ENCODE measurements around the gene SEMA3F. TPM values are rescaled to one million over a fixed set of nuclear protein-coding genes. Genes with fewer than 3 reads are reported as not detected.

The SEMA3F gene
- total RNA-seq, 2 experiments from 2014 or later: 0.15 TPM; not detected in 1

- peaks cover 8% of the 10 kb centered on the region for H3K27me3 Mint-ChIP-seq
- peak; percentile 53 for DNase-seq
- H3K27ac Mint-ChIP-seq: no peak overlapping the region
- H3K4me1 Mint-ChIP-seq: peaks cover 4% of the 10 kb centered on the region
- POLR2A ChIA-PET: interaction anchor here (1.2 kb wide), 1 partner anchor 63 kb away, joined by 3 read pairs; no protein-coding TSS in a partner anchor
- no peaks in the 10 kb centered on the region for H3K36me3 Mint-ChIP-seq (ENCODE audit: low read depth)
- CTCF ChIA-PET: interaction anchor here (1.0 to 3.7 kb wide), 3 partner anchors 21 to 57 kb away, joined by 3 to 34 read pairs (median 3); no protein-coding TSS in a partner anchor
- no peaks in the 10 kb centered on the region for H3K9me3 Mint-ChIP-seq
- H3K4me3 Mint-ChIP-seq: no peak overlapping the region
Measured at GRCh38 chr3:50189274-50189673, 34.1 kb downstream of the SEMA3F start.

- H3K27ac Mint-ChIP-seq: no peak overlapping the region
- no peaks in the 10 kb centered on the region for H3K9me3 Mint-ChIP-seq
- CTCF ChIA-PET: interaction anchor here (0.6 to 3.7 kb wide), 6 partner anchors 20 to 163 kb away, joined by 3 to 34 read pairs (median 4); no protein-coding TSS in a partner anchor
- no peak overlapping the region for H3K4me3 Mint-ChIP-seq
- DNase-seq: no peak
- no peaks in the 10 kb centered on the region for H3K36me3 Mint-ChIP-seq (ENCODE audit: low read depth)
- POLR2A ChIA-PET: interaction anchor here (1.2 kb wide), 1 partner anchor 64 kb away, joined by 3 read pairs; no protein-coding TSS in a partner anchor
- H3K27me3 Mint-ChIP-seq: peaks cover 16% of the 10 kb centered on the region
- H3K4me1 Mint-ChIP-seq: peaks cover 11% of the 10 kb centered on the region
Measured at GRCh38 chr3:50189989-50190388, 34.9 kb downstream of the SEMA3F start.

GRCh38 chr3:50190936-50191660 lies 36.0 kb downstream of the SEMA3F start, which contains the start of gene GNAT1:
Gene GNAT1 (plus strand): TSS chr3:50191610. CDS start chr3:50191726, 116 bp downstream.
- peaks cover 12% of the 10 kb centered on the region for H3K4me1 Mint-ChIP-seq
- H3K9me3 Mint-ChIP-seq: no peaks in the 10 kb centered on the region
- DNase-seq: no peak
- CTCF ChIA-PET: interaction anchor here (0.6 to 3.7 kb wide), 7 partner anchors 13 to 162 kb away, joined by 3 to 34 read pairs (median 5); no protein-coding TSS in a partner anchor
- H3K4me3 Mint-ChIP-seq: no peak within 1 kb of the TSS
- peaks cover 19% of the 10 kb centered on the region for H3K27me3 Mint-ChIP-seq
- POLR2A ChIA-PET: no interaction called here
- no peaks in the 10 kb centered on the region for H3K36me3 Mint-ChIP-seq (ENCODE audit: low read depth)
- no peak within 1 kb of the TSS for H3K27ac Mint-ChIP-seq

- peaks cover 12% of the 10 kb centered on the region for H3K4me1 Mint-ChIP-seq
- H3K27ac Mint-ChIP-seq: no peak overlapping the region
- ChIA-PET CTCF (interaction anchor here (0.7 to 5.1 kb wide), 12 partner anchors 12 to 108 kb away, joined by 3 to 56 read pairs (median 3); partner anchors contain the start of gene LSMEM2), POLR2A (interaction anchor here (4.8 kb wide), 1 partner anchor 35 kb away, joined by 42 read pairs; no protein-coding TSS in a partner anchor)
- no peaks in the 10 kb centered on the region for H3K36me3 Mint-ChIP-seq (ENCODE audit: low read depth)
- H3K9me3 Mint-ChIP-seq: no peaks in the 10 kb centered on the region
- H3K27me3 Mint-ChIP-seq: peaks cover 25% of the 10 kb centered on the region
- DNase-seq: no peak
- H3K4me3 Mint-ChIP-seq: no peak overlapping the region
Measured at GRCh38 chr3:50192124-50192523, 37.0 kb downstream of the SEMA3F start.

- DNase-seq: peak; percentile 85
- no peaks in the 10 kb centered on the region for H3K9me3 Mint-ChIP-seq
- no peak overlapping the region for H3K27ac Mint-ChIP-seq
- H3K36me3 Mint-ChIP-seq (ENCODE audit: low read depth): no peaks in the 10 kb centered on the region
- H3K4me3 Mint-ChIP-seq: no peak overlapping the region
- H3K27me3 Mint-ChIP-seq: peaks cover 25% of the 10 kb centered on the region
- H3K4me1 Mint-ChIP-seq: peaks cover 12% of the 10 kb centered on the region
- ChIA-PET CTCF (interaction anchor here (0.7 to 5.1 kb wide), 11 partner anchors 14 to 107 kb away, joined by 3 to 56 read pairs (median 3); partner anchors contain the start of gene LSMEM2), POLR2A (interaction anchor here (4.8 kb wide), 1 partner anchor 35 kb away, joined by 42 read pairs; no protein-coding TSS in a partner anchor)
Measured at GRCh38 chr3:50192689-50193141, 37.6 kb downstream of the SEMA3F start.

- Mint-ChIP-seq H3K27ac (no peak overlapping the region), H3K9me3 (no peaks in the 10 kb centered on the region), H3K36me3 (ENCODE audit: low read depth) (no peaks in the 10 kb centered on the region), H3K27me3 (peaks cover 25% of the 10 kb centered on the region), H3K4me3 (no peak overlapping the region), H3K4me1 (peaks cover 12% of the 10 kb centered on the region)
- POLR2A ChIA-PET: interaction anchor here (2.0 to 4.8 kb wide), 3 partner anchors 10 to 78 kb away, joined by 8 to 42 read pairs (median 12); no protein-coding TSS in a partner anchor
- CTCF ChIA-PET: interaction anchor here (1.3 to 5.1 kb wide), 5 partner anchors 19 to 85 kb away, joined by 3 to 101 read pairs (median 35); partner anchors contain the start of gene LSMEM2
- no peak for DNase-seq
Measured at GRCh38 chr3:50193286-50193685, 38.2 kb downstream of the SEMA3F start.

- Mint-ChIP-seq H3K4me3 (no peak overlapping the region), H3K36me3 (ENCODE audit: low read depth) (no peaks in the 10 kb centered on the region), H3K27me3 (peaks cover 25% of the 10 kb centered on the region), H3K9me3 (no peaks in the 10 kb centered on the region), H3K4me1 (peaks cover 12% of the 10 kb centered on the region), H3K27ac (no peak overlapping the region)
- ChIA-PET CTCF (interaction anchor here (1.1 to 5.1 kb wide), 10 partner anchors 12 to 131 kb away, joined by 3 to 101 read pairs (median 9); partner anchors contain the start of gene GNAI2), POLR2A (interaction anchor here (2.0 to 4.8 kb wide), 3 partner anchors 10 to 77 kb away, joined by 8 to 42 read pairs (median 12); no protein-coding TSS in a partner anchor)
- DNase-seq: no peak
Measured at GRCh38 chr3:50193746-50194127, 38.6 kb downstream of the SEMA3F start.

GRCh38 chr3:50194128-50194902 lies 39.2 kb downstream of the SEMA3F start:
- CTCF ChIA-PET: interaction anchor here (0.6 to 5.1 kb wide), 20 partner anchors 9 to 148 kb away, joined by 3 to 101 read pairs (median 5); partner anchors contain the start of gene GNAI2
- POLR2A ChIA-PET: interaction anchor here (0.9 to 4.8 kb wide), 6 partner anchors 9 to 77 kb away, joined by 3 to 42 read pairs (median 7); no protein-coding TSS in a partner anchor
- Mint-ChIP-seq H3K4me1 (peaks cover 12% of the 10 kb centered on the region), H3K9me3 (no peaks in the 10 kb centered on the region), H3K4me3 (peak overlapping the region; percentile 17), H3K27ac (no peak overlapping the region), H3K27me3 (peaks cover 27% of the 10 kb centered on the region), H3K36me3 (ENCODE audit: low read depth) (no peaks in the 10 kb centered on the region)
- peak; percentile 80 for DNase-seq

GRCh38 chr3:50194903-50195500 lies 39.9 kb downstream of the SEMA3F start:
- H3K4me3 Mint-ChIP-seq: no peak overlapping the region
- ChIA-PET CTCF (interaction anchor here (0.6 to 5.1 kb wide), 21 partner anchors 8 to 849 kb away, joined by 3 to 101 read pairs (median 4); partner anchors contain the start of gene GNAI2), POLR2A (interaction anchor here (0.9 to 4.8 kb wide), 6 partner anchors 8 to 76 kb away, joined by 3 to 42 read pairs (median 7); no protein-coding TSS in a partner anchor)
- H3K36me3 Mint-ChIP-seq (ENCODE audit: low read depth): no peaks in the 10 kb centered on the region
- peaks cover 12% of the 10 kb centered on the region for H3K4me1 Mint-ChIP-seq
- no peaks in the 10 kb centered on the region for H3K9me3 Mint-ChIP-seq
- peaks cover 27% of the 10 kb centered on the region for H3K27me3 Mint-ChIP-seq
- DNase-seq: peak; percentile 50
- H3K27ac Mint-ChIP-seq: no peak overlapping the region

GRCh38 chr3:50195501-50196252 lies 40.6 kb downstream of the SEMA3F start:
- peaks cover 12% of the 10 kb centered on the region for H3K4me1 Mint-ChIP-seq
- H3K9me3 Mint-ChIP-seq: no peaks in the 10 kb centered on the region
- no peaks in the 10 kb centered on the region for H3K36me3 Mint-ChIP-seq (ENCODE audit: low read depth)
- no peak overlapping the region for H3K27ac Mint-ChIP-seq
- ChIA-PET CTCF (interaction anchor here (0.6 to 5.1 kb wide), 19 partner anchors 9 to 849 kb away, joined by 3 to 101 read pairs (median 4); partner anchors contain the start of genes GNAI2 and SLC38A3), POLR2A (interaction anchor here (0.6 to 4.8 kb wide), 5 partner anchors 8 to 75 kb away, joined by 4 to 42 read pairs (median 8); no protein-coding TSS in a partner anchor)
- peaks cover 27% of the 10 kb centered on the region for H3K27me3 Mint-ChIP-seq
- H3K4me3 Mint-ChIP-seq: no peak overlapping the region
- no peak for DNase-seq

- CTCF ChIA-PET: interaction anchor here (0.6 to 5.1 kb wide), 8 partner anchors 8 to 125 kb away, joined by 3 to 101 read pairs (median 11); partner anchors contain the start of gene SLC38A3
- Mint-ChIP-seq H3K4me3 (no peak overlapping the region), H3K9me3 (no peaks in the 10 kb centered on the region), H3K27me3 (peaks cover 33% of the 10 kb centered on the region), H3K4me1 (peaks cover 12% of the 10 kb centered on the region), H3K36me3 (ENCODE audit: low read depth) (no peaks in the 10 kb centered on the region), H3K27ac (no peak overlapping the region)
- no peak for DNase-seq
- POLR2A ChIA-PET: interaction anchor here (0.6 to 4.8 kb wide), 2 partner anchors 31 kb away, joined by 4 to 42 read pairs; no protein-coding TSS in a partner anchor
Measured at GRCh38 chr3:50196253-50196801, 41.2 kb downstream of the SEMA3F start.

Data from activated CD4-positive, alpha-beta memory T cell treated with anti-CD3 and anti-CD28 coated beads, Interleukin-2, amount 10 ng/mL, durations not matched to agents 7 days and 5 days (primary cell).